Left ventricle myocardium inferior (tissue), 1 donor: ENCODE measurements around the gene LRRC26. TPM values are rescaled to one million over a fixed set of nuclear protein-coding genes. Genes with fewer than 3 reads are reported as not detected.
A peak's percentile ranks its signal among the peaks of the same experiment; 100 is the strongest.

Experiments used
- DNase-seq: peaks from one replicate; pipeline ENCODE4 v3.0.0-alpha.2; 2020
- H3K27ac ChIP-seq: fragments of 200-600 bp; replicated peaks from 2 replicates; pipeline ENCODE4 v1.8.0; 2021
- H3K27me3 ChIP-seq: fragments of 200-600 bp; 2 replicates; pipeline ENCODE4 v1.8.0; 2021; ENCODE audit warnings: low read depth
- H3K36me3 ChIP-seq: fragments of 200-600 bp; 2 replicates; pipeline ENCODE4 v1.8.0; 2021
- H3K4me1 ChIP-seq: fragments of 200-600 bp; 2 replicates; pipeline ENCODE4 v1.8.0; 2021
- H3K4me3 ChIP-seq: fragments of 200-600 bp; 2 replicates; pipeline ENCODE4 v1.8.0; 2021; ENCODE audit warnings: mild to moderate bottlenecking, moderate library complexity
- H3K9me3 ChIP-seq: fragments of 200-600 bp; replicated peaks from 2 replicates; pipeline ENCODE4 v1.8.0; 2021
- CTCF ChIP-seq: fragments of 200-600 bp; IDR thresholded peaks from 2 replicates; pipeline ENCODE4 v1.8.0; 2021; ENCODE audit warnings: antibody characterized with exemption, mild to moderate bottlenecking, borderline replicate concordance
- intact Hi-C: fragments of 100-400 bp; cut with micrococcal nuclease; formaldehyde crosslinking; loops from one replicate; pipeline ENCODE4 v1.11.0; 2022
- total RNA-seq: library from RNA; stranded (reverse); fragmentation: NEBNext Ultra II Directional; extraction: Animal tissue kit (Norgen Biotek cat#: 25700); gene quantifications from one replicate; pipeline ENCODE4 v1.2.1, GENCODE V29; 2021
- donor health status: DM: no; HTN: yes; CAD: no; lungs with severe emphysema.

LRRC26 gene
- total RNA-seq, 1 donor from 2014 or later = not detected

GRCh38 chr9:137186385-137186784 is 16.5 kb upstream of the LRRC26 start:
- DNase-seq = no peak
- intact Hi-C loops = no loop called here
- H3K4me3 ChIP-seq = peak overlapping the region; percentile 100
- no peaks in the 10 kb centered on the region for H3K9me3 ChIP-seq
- peaks cover 64% of the 10 kb centered on the region for H3K4me1 ChIP-seq
- H3K36me3 ChIP-seq = peaks cover 69% of the 10 kb centered on the region
- no peak for TF ChIP-seq CTCF
- H3K27me3 ChIP-seq = no peaks in the 10 kb centered on the region
- H3K27ac ChIP-seq = no peak overlapping the region

GRCh38 chr9:137185921-137186320 is 16.1 kb upstream of the LRRC26 start:
- peaks cover 59% of the 10 kb centered on the region for H3K4me1 ChIP-seq

GRCh38 chr9:137184881-137185660 is 15.2 kb upstream of the LRRC26 start:
- intact Hi-C loops = no loop called here
- TF ChIP-seq CTCF = no peak
- Histone ChIP-seq H3K4me3 (no peak overlapping the region), H3K9me3 (no peaks in the 10 kb centered on the region), H3K27ac (no peak overlapping the region), H3K27me3 (no peaks in the 10 kb centered on the region), H3K4me1 (peaks cover 51% of the 10 kb centered on the region), H3K36me3 (peaks cover 69% of the 10 kb centered on the region)
- DNase-seq = no peak

More at GRCh38 chr9:137185921-137186320, 16.1 kb upstream of the LRRC26 start:
- Histone ChIP-seq H3K4me3 (peak overlapping the region; percentile 100), H3K27ac (no peak overlapping the region), H3K9me3 (no peaks in the 10 kb centered on the region), H3K36me3 (peaks cover 69% of the 10 kb centered on the region), H3K27me3 (no peaks in the 10 kb centered on the region)
- intact Hi-C loops = no loop called here
- no peak for DNase-seq
- TF ChIP-seq CTCF = no peak

GRCh38 chr9:137183980-137184595 is 14.2 kb upstream of the LRRC26 start:
- H3K27me3 ChIP-seq = no peaks in the 10 kb centered on the region
- no peak overlapping the region for H3K27ac ChIP-seq
- intact Hi-C loops = no loop called here
- H3K9me3 ChIP-seq = no peaks in the 10 kb centered on the region
- H3K36me3 ChIP-seq = peaks cover 74% of the 10 kb centered on the region
- DNase-seq = no peak
- TF ChIP-seq CTCF = no peak
- no peak overlapping the region for H3K4me3 ChIP-seq
- peaks cover 41% of the 10 kb centered on the region for H3K4me1 ChIP-seq

- H3K4me1 ChIP-seq = peaks cover 30% of the 10 kb centered on the region
- intact Hi-C loops = no loop called here
- no peaks in the 10 kb centered on the region for H3K9me3 ChIP-seq
- H3K27ac ChIP-seq = no peak overlapping the region
- TF ChIP-seq CTCF = no peak
- no peaks in the 10 kb centered on the region for H3K27me3 ChIP-seq
- H3K4me3 ChIP-seq = no peak overlapping the region
- DNase-seq = no peak
- peaks cover 83% of the 10 kb centered on the region for H3K36me3 ChIP-seq
These were observed 13.0 kb upstream of the LRRC26 start for GRCh38 chr9:137182836-137183235.
